GM21381 (cell line): ENCODE data around the gene NAA10.
A peak's percentile ranks its signal among the peaks of the same experiment; 100 is the strongest.
"Not testable (repeated sequence)": the region's sequence is repeated elsewhere in the genome, so short reads cannot be mapped to it uniquely, and the experiment has no call there.

Source experiments
- ATAC-seq: cut with Tn5 transposase; IDR thresholded peaks from one replicate; pipeline ENCODE4 v1.9.1; 2021; ENCODE audit warnings: mild to moderate bottlenecking, moderate library complexity; ENCODE audit not compliant: unreplicated experiment

The NAA10 gene

GRCh38 chrX:153934762-153935325 is at the start of gene NAA10:
NAA10 (minus strand) TSS chrX:153935037; CDS start chrX:153934904, 133 bp downstream.
- peak; percentile 87 for ATAC-seq

- no peak for ATAC-seq
Observed at GRCh38 chrX:153983321-153983801, 48.5 kb upstream of the NAA10 start.

- no peak for ATAC-seq
Observed at GRCh38 chrX:153981771-153982533, 47.1 kb upstream of the NAA10 start.

GRCh38 chrX:153981231-153981630 is 46.4 kb upstream of the NAA10 start:
- no peak for ATAC-seq

GRCh38 chrX:153980394-153980793 is 45.6 kb upstream of the NAA10 start:
- ATAC-seq, result not testable (repeated sequence)

- no peak for ATAC-seq
Observed at GRCh38 chrX:153974726-153975286, 40.0 kb upstream of the NAA10 start.

GRCh38 chrX:153974003-153974725 is 39.3 kb upstream of the NAA10 start:
- ATAC-seq, result no peak

- no peak for ATAC-seq
Observed at GRCh38 chrX:153973127-153974002, 38.5 kb upstream of the NAA10 start.

GRCh38 chrX:153972368-153973126 is 37.7 kb upstream of the NAA10 start, which contains the start of gene TMEM187:
TMEM187 (plus strand) TSS chrX:153972754; CDS start chrX:153982063, 9,309 bp downstream.
- ATAC-seq, result peak; percentile 50

- ATAC-seq, result peak; percentile 35
Observed at GRCh38 chrX:153971450-153972367, 36.9 kb upstream of the NAA10 start, which contains the start of gene HCFC1. HCFC1 (minus strand) TSS chrX:153971818; CDS start chrX:153970840, 978 bp downstream.

GRCh38 chrX:153971124-153971449 is 36.2 kb upstream of the NAA10 start:
- ATAC-seq, result peak; percentile 34

- ATAC-seq, result peak; percentile 1
Observed at GRCh38 chrX:153970357-153971123, 35.7 kb upstream of the NAA10 start.

- no peak for ATAC-seq
Observed at GRCh38 chrX:153969904-153970356, 35.1 kb upstream of the NAA10 start.

- no peak for ATAC-seq
Observed at GRCh38 chrX:153969125-153969903, 34.5 kb upstream of the NAA10 start.

GRCh38 chrX:153968754-153969124 is 33.9 kb upstream of the NAA10 start:
- ATAC-seq, result no peak

- ATAC-seq, result no peak
Observed at GRCh38 chrX:153968255-153968654, 33.4 kb upstream of the NAA10 start.
